ENCODE measurements around the gene ADRA2C. TPM values are rescaled to one million over a fixed set of nuclear protein-coding genes. Genes with fewer than 3 reads are reported as not detected.

Gene ADRA2C
- total RNA-seq, 2 experiments from 2014 or later: 0.21 TPM; not detected in 1

GRCh38 chr4:3748136-3748898 lies 17.9 kb upstream of the ADRA2C start:
- TF ChIP-seq EZH2phosphoT487 (IDR thresholded peaks at IDR 0.05; ENCODE audit: borderline replicate concordance, low read depth, low read length) (no peak), CTCF (conservative IDR thresholded peaks at IDR 0.05; ENCODE audit: low read length) (no peak)
- no peaks in the 10 kb centered on the region for H4K20me1 ChIP-seq (ENCODE audit: insufficient read depth, low read length)
- ChIA-PET CTCF (ENCODE audit: unreplicated experiment) (no interaction called here), POLR2A (no interaction called here)
- H3K4me1 ChIP-seq (ENCODE audit: insufficient read depth, low read length, poor library complexity, severe bottlenecking): no peaks in the 10 kb centered on the region
- DNase-seq (ENCODE audit: low spot score): no peak
- H3K79me2 ChIP-seq (ENCODE audit: insufficient read depth, low read depth, low read length): no peaks in the 10 kb centered on the region
- no peak overlapping the region for H2AFZ ChIP-seq (ENCODE audit: low read length)
- intact Hi-C loops (cut with micrococcal nuclease; ENCODE audit: unreplicated experiment): loop anchor here (5.0 kb wide), 1 partner anchor 134 kb away; no protein-coding TSS in a partner anchor
- no peak overlapping the region for H3K4me3 ChIP-seq (ENCODE audit: low read depth, low read length, poor library complexity, severe bottlenecking)
- no peaks in the 10 kb centered on the region for H3K9me3 ChIP-seq (ENCODE audit: low read length)
- no peaks in the 10 kb centered on the region for H3K36me3 ChIP-seq (ENCODE audit: insufficient read depth, low read length)
- H3K27ac ChIP-seq (ENCODE audit: low read depth, low read length, poor library complexity, severe bottlenecking): no peak overlapping the region
- H3K9me2 ChIP-seq (ENCODE audit: insufficient read depth, low read length): no peaks in the 10 kb centered on the region
- no peak overlapping the region for H3K4me2 ChIP-seq (ENCODE audit: low read length)
- BruUV-seq (replicated peaks): no TSS peak

- Histone ChIP-seq H3K36me3 (ENCODE audit: insufficient read depth, low read length) (no peaks in the 10 kb centered on the region), H3K4me1 (ENCODE audit: insufficient read depth, low read length, poor library complexity, severe bottlenecking) (no peaks in the 10 kb centered on the region), H3K27ac (ENCODE audit: low read depth, low read length, poor library complexity, severe bottlenecking) (no peak overlapping the region), H3K79me2 (ENCODE audit: insufficient read depth, low read depth, low read length) (no peaks in the 10 kb centered on the region), H3K4me3 (ENCODE audit: low read depth, low read length, poor library complexity, severe bottlenecking) (no peak overlapping the region), H2AFZ (ENCODE audit: low read length) (no peak overlapping the region), H3K9me3 (ENCODE audit: low read length) (no peaks in the 10 kb centered on the region), H3K9me2 (ENCODE audit: insufficient read depth, low read length) (no peaks in the 10 kb centered on the region), H4K20me1 (ENCODE audit: insufficient read depth, low read length) (no peaks in the 10 kb centered on the region), H3K4me2 (ENCODE audit: low read length) (no peak overlapping the region)
- POLR2A ChIA-PET: no interaction called here
- no TSS peak for BruUV-seq (replicated peaks)
- intact Hi-C loops (cut with micrococcal nuclease; ENCODE audit: unreplicated experiment): loop anchor here (5.0 kb wide), 1 partner anchor 133 kb away; no protein-coding TSS in a partner anchor
- DNase-seq (ENCODE audit: low spot score): no peak
- CTCF ChIA-PET (ENCODE audit: unreplicated experiment): no interaction called here
- TF ChIP-seq CTCF (conservative IDR thresholded peaks at IDR 0.05; ENCODE audit: low read length) (no peak), EZH2phosphoT487 (IDR thresholded peaks at IDR 0.05; ENCODE audit: borderline replicate concordance, low read depth, low read length) (no peak)
Measured at GRCh38 chr4:3749081-3749480, 17.1 kb upstream of the ADRA2C start.

GRCh38 chr4:3750334-3750733 lies 15.9 kb upstream of the ADRA2C start:
- no peak overlapping the region for H3K4me2 ChIP-seq (ENCODE audit: low read length)
- no peaks in the 10 kb centered on the region for H4K20me1 ChIP-seq (ENCODE audit: insufficient read depth, low read length)
- no peak for DNase-seq (ENCODE audit: low spot score)
- no peaks in the 10 kb centered on the region for H3K79me2 ChIP-seq (ENCODE audit: insufficient read depth, low read depth, low read length)
- intact Hi-C loops (cut with micrococcal nuclease; ENCODE audit: unreplicated experiment): no loop called here
- H3K27ac ChIP-seq (ENCODE audit: low read depth, low read length, poor library complexity, severe bottlenecking): no peak overlapping the region
- no peak overlapping the region for H2AFZ ChIP-seq (ENCODE audit: low read length)
- H3K4me3 ChIP-seq (ENCODE audit: low read depth, low read length, poor library complexity, severe bottlenecking): no peak overlapping the region
- no peaks in the 10 kb centered on the region for H3K4me1 ChIP-seq (ENCODE audit: insufficient read depth, low read length, poor library complexity, severe bottlenecking)
- no peaks in the 10 kb centered on the region for H3K9me2 ChIP-seq (ENCODE audit: insufficient read depth, low read length)
- CTCF ChIA-PET (ENCODE audit: unreplicated experiment): interaction anchor here (0.6 kb wide), 1 partner anchor 104 kb away, joined by 3 read pairs; no protein-coding TSS in a partner anchor
- BruUV-seq (replicated peaks): no TSS peak
- H3K9me3 ChIP-seq (ENCODE audit: low read length): no peaks in the 10 kb centered on the region
- TF ChIP-seq EZH2phosphoT487 (IDR thresholded peaks at IDR 0.05; ENCODE audit: borderline replicate concordance, low read depth, low read length): no peak
- no peak for TF ChIP-seq CTCF (conservative IDR thresholded peaks at IDR 0.05; ENCODE audit: low read length)
- H3K36me3 ChIP-seq (ENCODE audit: insufficient read depth, low read length): no peaks in the 10 kb centered on the region
- POLR2A ChIA-PET: no interaction called here

All from OCI-LY7 (cell line).